Activated naive CD8-positive, alpha-beta T cell treated with anti-CD3 and anti-CD28 coated beads, Interleukin-2, amount 50 U/mL, for 24 hours (primary cell): ENCODE measurements around the gene SPATA3.
"Not testable (repeated sequence)": the region's sequence is repeated elsewhere in the genome, so short reads cannot be mapped to it uniquely, and the experiment has no call there.

Source experiments
- ATAC-seq: fragments of 150-1000 bp; cut with Tn5 transposase; one replicate; pipeline ENCODE4 v1.10.0; 2021
- DNase-seq: peaks from one replicate; pipeline ENCODE4 v3.0.0; 2021
- H3K27ac Mint-ChIP-seq: one replicate; pipeline ENCODE4 v1.8.0; 2021; ENCODE audit warnings: mild to moderate bottlenecking, mixed read lengths
- H3K27me3 Mint-ChIP-seq: one replicate; pipeline ENCODE4 v1.8.0; 2021; ENCODE audit warnings: mixed read lengths
- H3K36me3 Mint-ChIP-seq: one replicate; pipeline ENCODE4 v1.8.0; 2021; ENCODE audit warnings: low read depth, mixed read lengths
- H3K4me1 Mint-ChIP-seq: one replicate; pipeline ENCODE4 v1.8.0; 2021; ENCODE audit warnings: mixed read lengths
- H3K4me3 Mint-ChIP-seq: one replicate; pipeline ENCODE4 v1.8.0; 2021; ENCODE audit warnings: mild to moderate bottlenecking, moderate library complexity, mixed read lengths
- H3K9me3 Mint-ChIP-seq: one replicate; pipeline ENCODE4 v1.8.0; 2021; ENCODE audit warnings: mixed read lengths

SPATA3 gene

DNA sequence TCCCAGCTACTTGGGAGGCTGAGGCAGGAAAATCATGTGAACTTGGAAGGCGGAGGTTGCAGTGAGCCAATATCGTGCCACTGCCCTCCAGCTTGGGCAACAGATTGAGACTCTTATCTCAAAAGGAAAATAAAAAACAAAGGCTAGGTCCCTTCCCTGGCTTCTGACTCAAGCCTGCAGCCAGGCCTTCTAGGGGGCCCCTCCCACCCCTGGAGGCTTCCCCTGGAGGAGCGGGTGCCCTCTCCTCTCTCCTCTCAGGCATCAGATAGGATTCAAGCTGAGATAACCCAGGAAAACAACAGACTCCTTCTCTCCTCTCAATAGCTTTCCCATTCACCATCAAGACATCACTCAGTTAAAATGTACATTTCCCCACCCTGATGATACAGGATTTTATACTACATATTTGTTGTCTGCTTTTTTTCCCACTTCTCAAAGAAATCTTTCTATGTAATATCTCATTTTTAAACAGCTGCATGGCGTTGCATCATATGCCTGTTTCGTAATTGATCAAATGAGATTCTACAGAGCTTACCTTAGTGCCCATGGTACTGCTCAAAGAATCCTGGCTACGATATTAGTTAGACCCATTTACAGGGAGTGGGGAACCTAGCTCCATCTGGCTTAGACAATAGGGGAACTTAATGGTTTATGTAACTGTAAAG, 20.8 kb downstream of the SPATA3 start:
- Mint-ChIP-seq H3K9me3 (no peaks in the 10 kb centered on the region), H3K27me3 (peaks cover 16% of the 10 kb centered on the region), H3K4me1 (no peaks in the 10 kb centered on the region), H3K36me3 (no peaks in the 10 kb centered on the region), H3K27ac (no peak overlapping the region), H3K4me3 (no peak overlapping the region)
- DNase-seq (no peak), ATAC-seq (no peak)

DNA sequence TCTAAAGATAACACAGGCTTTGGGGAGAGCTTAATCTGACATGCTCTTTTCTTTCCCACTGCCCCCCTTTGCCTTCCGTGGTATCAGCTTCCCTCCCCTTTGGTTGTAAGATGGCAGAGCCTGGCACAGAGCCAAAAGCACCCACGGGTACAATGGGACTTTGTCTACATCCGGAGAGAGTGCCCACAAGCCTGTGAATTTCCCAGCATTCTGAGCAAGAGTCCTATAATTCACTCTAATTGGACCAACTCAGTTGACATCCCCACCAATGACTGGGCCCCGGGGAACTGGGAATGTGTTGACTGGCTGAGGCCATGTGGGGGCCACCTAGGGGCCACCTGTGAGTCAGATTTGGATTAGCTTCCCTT, 21.3 kb downstream of the SPATA3 start:
- H3K27ac Mint-ChIP-seq, result no peak overlapping the region
- peaks cover 16% of the 10 kb centered on the region for H3K27me3 Mint-ChIP-seq
- ATAC-seq (no peak), DNase-seq (peak; percentile 12)
- H3K4me3 Mint-ChIP-seq, result no peak overlapping the region
- no peaks in the 10 kb centered on the region for H3K4me1 Mint-ChIP-seq
- H3K9me3 Mint-ChIP-seq, result no peaks in the 10 kb centered on the region
- no peaks in the 10 kb centered on the region for H3K36me3 Mint-ChIP-seq

DNA sequence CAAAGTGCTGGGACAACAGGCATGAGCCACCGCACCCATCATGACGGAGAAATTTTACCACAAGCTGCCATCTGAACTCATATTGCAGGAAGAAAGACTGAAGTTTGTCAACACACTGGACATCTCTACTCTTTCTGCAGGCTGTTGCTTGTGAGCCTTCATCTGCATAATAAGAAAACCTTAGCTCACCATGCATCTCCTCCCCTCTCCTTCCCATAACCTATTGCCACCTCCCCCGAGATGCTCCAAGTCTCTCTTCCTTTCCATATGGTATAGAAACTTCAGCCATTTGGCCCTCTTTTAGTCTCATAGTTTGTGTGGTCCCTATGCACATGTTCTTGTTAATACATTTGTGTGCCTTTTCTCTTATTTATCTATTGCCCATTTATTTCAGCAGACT, 22.3 kb downstream of the SPATA3 start:
- no peaks in the 10 kb centered on the region for H3K36me3 Mint-ChIP-seq
- no peak overlapping the region for H3K27ac Mint-ChIP-seq
- H3K4me1 Mint-ChIP-seq, result no peaks in the 10 kb centered on the region
- H3K9me3 Mint-ChIP-seq, result no peaks in the 10 kb centered on the region
- DNase-seq (no peak), ATAC-seq (no peak)
- peaks cover 14% of the 10 kb centered on the region for H3K27me3 Mint-ChIP-seq
- H3K4me3 Mint-ChIP-seq, result no peak overlapping the region

DNA sequence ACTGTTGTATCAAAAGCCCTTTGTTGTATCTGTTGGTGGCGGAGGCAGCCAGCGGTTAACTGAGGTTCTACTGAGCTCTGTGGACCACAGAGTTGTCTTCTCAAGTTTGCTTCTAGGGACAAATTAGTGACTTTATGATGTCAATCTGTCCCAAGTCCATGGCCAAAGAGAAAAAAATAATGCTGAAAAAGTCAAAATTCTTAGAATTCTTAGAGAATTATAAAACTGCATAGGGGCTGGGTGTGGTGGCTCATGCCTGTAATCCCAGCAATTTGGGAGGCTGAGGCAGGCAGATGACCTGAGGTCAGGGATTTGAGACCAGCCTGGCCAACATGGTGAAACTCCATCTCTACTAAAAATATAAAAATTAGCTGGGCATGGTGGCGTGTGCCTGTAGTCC, 29.1 kb downstream of the SPATA3 start:
- H3K27ac Mint-ChIP-seq, H3K4me1 Mint-ChIP-seq, H3K9me3 Mint-ChIP-seq, H3K36me3 Mint-ChIP-seq, H3K4me3 Mint-ChIP-seq, DNase-seq, ATAC-seq: not testable (repeated sequence)
- H3K27me3 Mint-ChIP-seq, result peaks cover 13% of the 10 kb centered on the region

DNA sequence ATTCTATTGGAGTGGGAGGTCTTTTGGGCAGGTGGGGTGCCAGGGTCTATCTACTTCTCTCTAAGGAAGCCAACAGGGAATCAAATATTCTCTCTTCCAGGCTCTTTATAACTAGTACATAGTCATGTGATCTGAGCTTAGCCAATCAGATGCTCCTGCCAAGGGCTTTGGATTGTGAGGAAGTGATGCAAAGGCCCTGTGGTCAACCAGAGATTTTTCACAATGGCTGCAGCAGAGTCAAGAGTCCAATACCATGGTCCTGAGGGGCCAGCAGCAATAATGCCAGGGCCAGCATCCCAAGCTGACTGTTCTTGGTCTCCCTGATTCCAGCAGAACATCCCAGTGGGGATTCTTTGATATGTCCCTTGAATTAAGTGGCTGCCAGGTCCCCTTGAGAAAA, 33.0 kb downstream of the SPATA3 start:
- no peaks in the 10 kb centered on the region for H3K4me1 Mint-ChIP-seq
- no peak for ATAC-seq
- no peak for DNase-seq
- H3K27ac Mint-ChIP-seq, result no peak overlapping the region
- H3K9me3 Mint-ChIP-seq, result no peaks in the 10 kb centered on the region
- peaks cover 14% of the 10 kb centered on the region for H3K27me3 Mint-ChIP-seq
- no peak overlapping the region for H3K4me3 Mint-ChIP-seq
- no peaks in the 10 kb centered on the region for H3K36me3 Mint-ChIP-seq

DNA sequence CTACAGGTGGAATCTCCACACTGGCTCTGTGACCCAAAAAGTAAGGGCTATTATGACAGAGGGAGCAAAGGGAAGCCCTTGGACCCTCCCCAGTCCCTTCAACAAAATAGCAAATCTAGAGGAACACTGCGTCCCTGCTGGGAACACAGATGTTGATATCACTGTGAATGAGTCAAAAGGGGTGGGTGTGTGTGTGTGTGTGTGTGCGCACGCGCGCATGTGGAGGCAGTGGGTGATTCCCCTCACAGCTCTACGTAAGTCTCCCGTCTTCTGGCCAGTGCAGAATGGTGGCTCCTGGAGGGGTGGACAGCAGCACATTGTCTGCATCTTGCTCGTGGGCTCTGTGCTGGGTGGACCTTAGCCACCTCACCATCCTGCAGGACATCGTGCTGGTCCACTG, 33.6 kb downstream of the SPATA3 start:
- Mint-ChIP-seq H3K4me3 (no peak overlapping the region), H3K27me3 (peaks cover 17% of the 10 kb centered on the region), H3K36me3 (no peaks in the 10 kb centered on the region), H3K9me3 (no peaks in the 10 kb centered on the region), H3K4me1 (no peaks in the 10 kb centered on the region), H3K27ac (no peak overlapping the region)
- no peak for ATAC-seq
- no peak for DNase-seq

DNA sequence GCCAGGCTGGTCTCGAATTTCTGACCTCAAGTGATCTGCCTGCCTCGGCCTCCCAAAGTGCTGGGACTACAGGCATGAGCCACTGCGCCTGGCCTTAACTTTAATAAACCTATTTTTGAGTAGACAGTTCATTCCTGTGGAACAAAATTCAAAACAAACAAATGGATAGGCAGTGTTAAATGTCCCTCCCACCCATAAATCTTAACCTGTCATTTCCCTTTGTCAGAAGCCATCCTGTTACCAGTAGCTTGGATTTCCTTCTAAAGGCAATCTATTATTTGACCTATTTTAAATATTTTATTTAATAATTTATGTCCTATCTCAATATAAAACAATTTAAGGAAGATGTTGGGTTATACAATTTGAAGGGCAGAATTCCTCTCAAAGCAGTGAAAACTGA, 34.8 kb downstream of the SPATA3 start:
- ATAC-seq, result no peak
- Mint-ChIP-seq H3K27ac (no peak overlapping the region), H3K4me3 (no peak overlapping the region)

DNA sequence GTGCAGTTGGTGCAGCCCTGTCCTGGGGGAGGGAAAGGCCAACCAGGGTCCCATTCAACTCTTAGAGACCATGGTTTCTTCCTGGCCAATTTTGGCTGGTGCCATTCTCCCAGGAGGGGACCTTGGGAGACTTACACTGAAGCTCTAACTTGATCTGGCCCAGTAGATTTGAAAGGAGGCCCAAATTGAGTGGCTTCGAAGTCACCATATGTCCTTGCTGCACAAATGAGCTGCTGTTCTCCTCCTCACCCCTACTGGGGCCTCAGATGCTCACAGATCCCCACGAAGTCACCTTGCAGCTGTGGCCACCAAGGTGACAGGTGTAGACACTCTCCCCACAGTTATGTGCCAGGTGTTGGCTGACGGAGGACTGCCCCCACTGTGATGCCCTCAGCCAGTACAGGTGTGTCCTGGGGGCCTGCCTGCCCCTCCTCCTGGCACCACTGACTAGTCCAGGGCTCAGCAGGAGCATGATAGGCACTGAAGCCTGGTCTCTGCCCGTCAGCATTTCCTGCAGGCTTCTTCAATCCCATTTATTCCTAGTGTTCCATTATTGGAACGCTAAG, 36.7 kb downstream of the SPATA3 start:
- ATAC-seq (no peak), DNase-seq (no peak)
- Mint-ChIP-seq H3K4me3 (no peak overlapping the region), H3K27me3 (peaks cover 29% of the 10 kb centered on the region), H3K4me1 (peaks cover 1% of the 10 kb centered on the region), H3K36me3 (no peaks in the 10 kb centered on the region), H3K27ac (no peak overlapping the region), H3K9me3 (no peaks in the 10 kb centered on the region)

More for the DNA sequence above, 34.8 kb downstream of the SPATA3 start:
- no peak for DNase-seq
- Mint-ChIP-seq H3K27me3 (peaks cover 16% of the 10 kb centered on the region), H3K36me3 (no peaks in the 10 kb centered on the region), H3K4me1 (no peaks in the 10 kb centered on the region), H3K9me3 (no peaks in the 10 kb centered on the region)

DNA sequence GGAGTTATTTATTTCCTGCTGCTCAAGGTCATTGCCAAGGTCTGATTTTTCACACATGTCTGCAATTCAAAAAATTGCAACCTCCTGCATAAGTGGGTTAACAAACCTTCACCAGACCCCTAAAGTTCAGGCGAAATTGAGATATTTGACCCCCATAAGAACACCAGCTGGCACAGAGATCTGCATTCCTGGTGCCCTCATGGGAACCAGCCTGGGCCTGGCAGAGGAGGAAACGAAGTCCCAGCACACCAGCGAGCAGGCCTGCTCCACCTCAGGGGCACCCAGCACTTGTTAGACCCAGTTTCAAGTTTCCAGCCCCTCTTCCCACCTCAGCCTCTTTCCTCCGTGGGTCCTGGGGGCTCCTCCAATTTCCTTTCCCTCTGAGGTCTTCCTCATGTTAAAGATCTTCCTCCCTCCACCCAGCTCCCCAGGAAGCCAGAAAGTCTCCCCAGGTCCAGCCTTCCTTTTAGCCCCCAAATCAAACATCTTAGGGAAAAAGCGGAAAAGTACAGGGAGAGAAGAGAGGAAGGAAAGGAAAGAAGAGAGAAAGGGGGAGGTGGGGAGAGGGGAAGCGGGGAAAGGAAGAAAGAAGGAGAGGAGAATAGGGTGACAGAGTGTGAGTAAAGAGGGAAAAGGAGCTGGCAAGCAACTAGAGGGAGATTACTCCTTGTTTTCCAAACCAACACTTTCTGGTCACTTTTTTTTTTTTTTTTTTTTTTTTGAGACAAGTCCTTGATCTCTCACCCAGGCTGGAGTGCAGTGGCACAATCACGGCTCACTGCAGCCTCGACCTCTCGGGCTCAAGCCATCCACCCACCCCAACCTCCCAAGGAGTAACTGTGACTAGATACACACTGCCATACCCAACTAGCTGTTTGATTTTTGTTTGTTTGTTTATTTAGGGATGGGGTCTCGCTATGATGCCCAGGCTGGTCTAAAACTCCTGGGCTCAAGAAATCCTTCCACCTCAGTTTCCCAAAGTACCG, 37.5 kb downstream of the SPATA3 start:
- H3K4me1 Mint-ChIP-seq, result peaks cover 1% of the 10 kb centered on the region
- ATAC-seq (no peak), DNase-seq (no peak)
- peaks cover 33% of the 10 kb centered on the region for H3K27me3 Mint-ChIP-seq
- no peaks in the 10 kb centered on the region for H3K36me3 Mint-ChIP-seq
- H3K27ac Mint-ChIP-seq, result no peak overlapping the region
- H3K9me3 Mint-ChIP-seq, result no peaks in the 10 kb centered on the region
- H3K4me3 Mint-ChIP-seq, result no peak overlapping the region

DNA sequence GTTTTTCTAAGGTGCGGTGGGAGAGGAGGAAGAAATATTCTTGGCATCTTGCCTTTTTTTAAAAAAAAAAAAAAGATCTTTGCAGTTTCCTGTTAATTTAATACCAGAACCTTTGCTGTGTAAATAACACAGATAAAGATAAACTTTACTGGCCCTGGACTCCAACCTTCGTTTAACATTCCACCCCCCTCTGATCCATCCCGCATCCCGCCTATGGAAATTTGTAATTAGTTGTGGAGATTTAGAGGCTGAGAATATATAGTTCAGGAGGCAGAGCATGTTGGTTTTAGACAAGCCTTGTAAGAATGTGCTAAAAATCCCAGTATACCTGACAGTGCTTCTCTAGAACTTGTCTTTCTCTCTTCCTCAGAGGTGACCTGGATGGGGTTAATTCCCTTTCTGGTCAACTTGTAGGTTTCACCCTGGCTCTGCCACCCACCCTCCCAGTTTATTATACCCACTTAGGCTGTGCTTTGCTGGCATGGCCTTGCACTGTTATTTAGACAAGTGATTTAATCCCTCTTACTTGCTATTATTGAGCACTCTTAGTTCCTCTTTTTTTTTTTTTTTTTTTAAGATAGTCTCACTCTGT, 38.5 kb downstream of the SPATA3 start:
- DNase-seq (no peak), ATAC-seq (no peak)
- H3K4me3 Mint-ChIP-seq, result no peak overlapping the region
- H3K4me1 Mint-ChIP-seq, result peaks cover 1% of the 10 kb centered on the region
- H3K36me3 Mint-ChIP-seq, result no peaks in the 10 kb centered on the region
- no peak overlapping the region for H3K27ac Mint-ChIP-seq
- peaks cover 42% of the 10 kb centered on the region for H3K27me3 Mint-ChIP-seq
- no peaks in the 10 kb centered on the region for H3K9me3 Mint-ChIP-seq

DNA sequence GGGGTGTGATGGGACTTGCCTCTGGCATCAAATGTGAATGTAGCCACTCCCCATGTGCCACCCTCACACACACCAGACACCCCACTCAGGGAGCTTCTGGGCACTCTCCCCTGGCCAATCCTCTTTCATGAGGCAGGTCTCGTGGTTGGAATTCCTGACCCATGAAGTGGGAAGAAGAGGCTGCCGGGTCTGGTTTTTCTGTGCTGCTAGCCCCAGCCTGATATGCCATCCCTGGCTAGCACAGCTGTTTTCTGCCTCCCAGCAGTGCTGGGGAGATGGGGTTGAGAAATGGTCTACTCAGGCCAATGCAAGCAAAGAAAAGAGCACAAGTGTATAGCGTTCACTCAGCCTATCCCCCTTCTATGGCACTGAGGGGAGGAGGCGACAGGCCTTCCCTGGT, 40.2 kb downstream of the SPATA3 start:
- Mint-ChIP-seq H3K36me3 (no peaks in the 10 kb centered on the region), H3K27me3 (peaks cover 58% of the 10 kb centered on the region), H3K4me3 (no peak overlapping the region), H3K27ac (no peak overlapping the region), H3K4me1 (peaks cover 1% of the 10 kb centered on the region), H3K9me3 (no peaks in the 10 kb centered on the region)
- ATAC-seq, result no peak
- DNase-seq, result no peak

DNA sequence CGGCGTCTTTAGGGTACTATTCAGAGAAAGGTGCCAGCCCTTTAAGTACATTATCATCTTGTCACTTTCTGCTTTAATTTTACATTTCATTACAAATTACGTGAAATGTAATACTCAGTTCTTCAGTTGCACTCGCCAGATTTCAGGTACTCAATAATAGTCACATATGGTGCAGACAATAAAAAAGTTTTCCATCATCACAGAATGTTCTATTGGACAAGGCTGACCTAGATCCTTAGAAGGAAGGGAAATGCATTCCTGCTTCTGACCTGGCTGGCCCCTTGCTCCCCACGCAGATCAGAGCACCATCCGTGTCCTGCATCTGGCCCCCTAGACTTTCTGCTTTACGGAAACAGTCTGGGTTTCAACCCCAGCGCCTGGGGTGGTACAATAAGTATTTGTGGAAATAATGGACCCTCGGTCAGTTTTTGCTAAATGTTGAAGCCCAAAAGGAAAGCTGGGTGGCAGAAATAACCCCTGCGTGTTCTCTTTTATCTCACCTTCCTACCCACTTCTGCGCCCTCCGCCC, 40.7 kb downstream of the SPATA3 start:
- peaks cover 63% of the 10 kb centered on the region for H3K27me3 Mint-ChIP-seq
- H3K27ac Mint-ChIP-seq, result no peak overlapping the region
- H3K9me3 Mint-ChIP-seq, result no peaks in the 10 kb centered on the region
- H3K36me3 Mint-ChIP-seq, result no peaks in the 10 kb centered on the region
- peak overlapping the region; percentile 24 for H3K4me3 Mint-ChIP-seq
- ATAC-seq, result no peak
- DNase-seq, result no peak
- H3K4me1 Mint-ChIP-seq, result peaks cover 1% of the 10 kb centered on the region

DNA sequence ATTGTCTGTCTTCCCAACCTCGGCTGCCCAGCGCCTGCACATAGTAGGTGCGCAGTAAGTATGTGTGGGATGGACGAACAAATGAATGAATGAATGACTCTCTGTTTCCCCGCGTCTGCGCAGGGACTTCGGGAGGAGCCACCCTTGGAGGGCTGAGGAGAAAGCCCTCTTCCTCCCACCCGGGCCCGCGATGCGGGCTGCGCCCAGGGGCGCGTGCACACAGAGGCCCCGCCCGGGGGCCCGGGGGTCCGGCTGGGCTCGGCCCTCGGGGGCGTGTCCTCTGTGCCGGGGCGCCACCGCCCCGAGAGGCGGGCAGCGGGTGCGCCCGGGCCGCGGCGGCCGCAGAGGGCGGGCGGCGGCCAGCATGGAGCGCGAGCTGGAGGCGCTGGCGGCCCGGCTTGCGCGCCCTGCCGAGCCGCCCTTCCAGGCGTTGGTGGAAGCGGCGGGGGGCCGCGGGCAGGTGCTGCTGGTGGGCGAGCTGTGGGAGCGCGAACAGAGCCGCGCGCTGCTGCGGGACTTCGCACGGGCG, 41.3 kb downstream of the SPATA3 start, which contains the start of gene C2orf72:
C2orf72 (plus strand) TSS at position 322 of the 529 bp plus-strand sequence; CDS start at position 365, 43 bp downstream.
- Mint-ChIP-seq H3K36me3 (no peaks in the 10 kb centered on the region), H3K27ac (no peak within 1 kb of the TSS), H3K9me3 (no peaks in the 10 kb centered on the region), H3K27me3 (peaks cover 64% of the 10 kb centered on the region), H3K4me1 (peaks cover 1% of the 10 kb centered on the region), H3K4me3 (peak within 1 kb of the TSS; percentile 53)
- DNase-seq, result peak; percentile 23
- peak; percentile 41 for ATAC-seq
